IMR-90 (cell line): Measurements from ENCODE around the gene PCSK2. TPM values are rescaled to one million over a fixed set of nuclear protein-coding genes. Genes with fewer than 3 reads are reported as not detected.

Experiments
- ATAC-seq: fragments of 200-7000 bp; cut with Tn5 transposase; 2 replicates; pipeline ENCODE4 v1.9.1; 2020; ENCODE audit warnings: low read depth, mild to moderate bottlenecking, moderate library complexity
- BruUV-seq: library from RNA; stranded (reverse); fragments of 400-500 nt; replicated peaks from 2 replicates; lab custom pipeline; 2021; lab: Mats Ljungman, UMichigan
- CTCF ChIA-PET: fragments of 300-600 bp; formaldehyde crosslinking; extraction: SDS; loops from one replicate; lab custom pipeline; 2021; ENCODE audit warnings: antibody characterized with exemption; lab: Yijun Ruan, JAX
- POLR2A ChIA-PET: fragments of 300-600 bp; sonication (Branson Sonifier 250); formaldehyde crosslinking; loops from one replicate; lab custom pipeline; 2022; ENCODE audit warnings: antibody characterized with exemption; ENCODE audit not compliant: unreplicated experiment; lab: Charles Lee
- DNase-seq: peaks from one replicate; pipeline ENCODE4 v3.0.0; 2013
- H2AFZ ChIP-seq: replicated peaks from 2 replicates; pipeline ENCODE3; 2013; ENCODE audit warnings: low read length, mild to moderate bottlenecking; ENCODE audit not compliant: poor library complexity
- H2AK5ac ChIP-seq: 2 replicates; pipeline ENCODE4 v1.6.1; 2013; ENCODE audit warnings: low read depth, low read length, inconsistent platforms
- H2AK9ac ChIP-seq: replicated peaks from 2 replicates; pipeline ENCODE3; 2013; ENCODE audit warnings: mild to moderate bottlenecking, low read depth, low read length, moderate library complexity; ENCODE audit not compliant: poor library complexity
- H2BK120ac ChIP-seq: 2 replicates; pipeline ENCODE4 v1.6.1; 2013; ENCODE audit warnings: low read depth, low read length, inconsistent platforms
- H2BK15ac ChIP-seq: 3 replicates; pipeline ENCODE4 v1.6.1; 2013; ENCODE audit warnings: low read depth, low read length, inconsistent platforms
- H2BK20ac ChIP-seq: 2 replicates; pipeline ENCODE4 v1.6.1; 2013; ENCODE audit warnings: low read depth, mild to moderate bottlenecking, inconsistent platforms, low read length, moderate library complexity
- H2BK5ac ChIP-seq: 2 replicates; pipeline ENCODE4 v1.6.1; 2013; ENCODE audit warnings: mild to moderate bottlenecking, low read depth, low read length, inconsistent platforms; ENCODE audit not compliant: poor library complexity, severe bottlenecking
- H3K14ac ChIP-seq: replicated peaks from 2 replicates; pipeline ENCODE4 v1.6.1; 2013; ENCODE audit warnings: low read depth, low read length, inconsistent platforms
- H3K18ac ChIP-seq: 2 replicates; pipeline ENCODE4 v1.6.1; 2013; ENCODE audit warnings: low read depth, low read length, control low read depth
- H3K23ac ChIP-seq: 2 replicates; pipeline ENCODE4 v1.6.1; 2013; ENCODE audit warnings: low read depth, low read length, inconsistent platforms
- H3K27ac ChIP-seq: 2 replicates; pipeline ENCODE4 v1.5.1; 2013; ENCODE audit warnings: mild to moderate bottlenecking, control low read depth, low read length; ENCODE audit not compliant: insufficient read depth
- H3K27me3 ChIP-seq: 2 replicates; pipeline ENCODE4 v1.6.1; 2013; ENCODE audit warnings: low read length; ENCODE audit not compliant: control insufficient read depth, insufficient read depth
- H3K36me3 ChIP-seq: 2 replicates; pipeline ENCODE4 v1.6.1; 2013; ENCODE audit warnings: low read length, mixed read lengths; ENCODE audit not compliant: control insufficient read depth, insufficient read depth
- H3K4ac ChIP-seq: 2 replicates; pipeline ENCODE4 v1.6.1; 2013; ENCODE audit warnings: low read depth, low read length, inconsistent platforms
- H3K4me1 ChIP-seq: 2 replicates; pipeline ENCODE4 v1.6.1; 2013; ENCODE audit warnings: low read length, mixed read lengths; ENCODE audit not compliant: control insufficient read depth, insufficient read depth
- H3K4me2 ChIP-seq: 2 replicates; pipeline ENCODE4 v1.6.1; 2013; ENCODE audit warnings: low read depth, mild to moderate bottlenecking, control low read depth, low read length, moderate library complexity
- H3K4me3 ChIP-seq: 2 replicates; pipeline ENCODE4 v1.5.1; 2013; ENCODE audit warnings: low read depth, mild to moderate bottlenecking, control low read depth, low read length, moderate library complexity; ENCODE audit not compliant: insufficient read depth
- H3K56ac ChIP-seq: 2 replicates; pipeline ENCODE4 v1.6.1; 2013; ENCODE audit warnings: low read length, inconsistent platforms; ENCODE audit not compliant: insufficient read depth; ENCODE audit errors: extremely low read depth
- H3K79me1 ChIP-seq, 2 experiments: 2 replicates each; pipeline ENCODE4 v1.6.1; 2013; ENCODE audit warnings: low read length in 2 of 2, inconsistent platforms in 1 of 2, low read depth in 1 of 2
- H3K9ac ChIP-seq: 2 replicates; pipeline ENCODE4 v1.6.1; 2013; ENCODE audit warnings: low read depth, low read length, control low read depth
- H3K9me1 ChIP-seq: 2 replicates; pipeline ENCODE4 v1.6.1; 2013; ENCODE audit warnings: low read length, inconsistent platforms; ENCODE audit not compliant: insufficient read depth
- H3K9me3 ChIP-seq: 2 replicates; pipeline ENCODE4 v1.6.1; 2013; ENCODE audit warnings: low read length; ENCODE audit not compliant: control insufficient read depth, insufficient read depth
- H4K20me1 ChIP-seq: 2 replicates; pipeline ENCODE4 v1.6.1; 2013; ENCODE audit warnings: low read length, inconsistent platforms; ENCODE audit not compliant: insufficient read depth
- H4K5ac ChIP-seq: 2 replicates; pipeline ENCODE4 v1.6.1; 2013; ENCODE audit warnings: mild to moderate bottlenecking, low read depth, low read length, control low read depth
- H4K8ac ChIP-seq, 2 experiments: 2 replicates each; pipeline ENCODE4 v1.6.1; 2013; ENCODE audit warnings: low read depth in 2 of 2, low read length in 2 of 2, control low read depth in 1 of 2, inconsistent platforms in 1 of 2
- H4K91ac ChIP-seq: 2 replicates; pipeline ENCODE4 v1.6.1; 2013; ENCODE audit warnings: low read depth, low read length, inconsistent platforms; ENCODE audit not compliant: insufficient read depth
- ELK1 ChIP-seq: fragments of 150-350 bp; IDR thresholded peaks from 2 replicates; pipeline ENCODE4 v1.6.1; 2016; ENCODE audit warnings: low read depth, mild to moderate bottlenecking, low read length, moderate library complexity, borderline replicate concordance
- MXI1 ChIP-seq: IDR thresholded peaks from 2 replicates; pipeline ENCODE4 v1.6.1; 2012; ENCODE audit warnings: low read depth, mild to moderate bottlenecking, low read length, moderate library complexity, borderline replicate concordance
- POLR2A ChIP-seq: IDR thresholded peaks from 2 replicates; pipeline ENCODE4 v1.6.1; 2012; ENCODE audit warnings: mild to moderate bottlenecking, low read depth, low read length
- SMC3 ChIP-seq: fragments of 150-350 bp; IDR thresholded peaks from 2 replicates; pipeline ENCODE4 v1.6.1; 2016; ENCODE audit warnings: low read depth, mild to moderate bottlenecking, antibody characterized with exemption, low read length, moderate library complexity
- WGBS, 2 experiments: methylation state at CpG; one replicate each; pipeline versions ENCODE4 v1.1.5 to v1.1.7; 2013; ENCODE audit warnings: missing lambda C conversion rate in 2 of 2; ENCODE audit not compliant: insufficient read length in 1 of 2; ENCODE audit errors: extremely low coverage in 2 of 2; 5-methylcytosine and 5-hydroxymethylcytosine counted together
- dilution Hi-C: fragments of 300-500 bp; cut with HindIII; formaldehyde crosslinking; loops from one replicate; pipeline ENCODE4 v1.14.3; 2018; ENCODE audit warnings: low sequenced_read_pairs; ENCODE audit not compliant: unreplicated experiment
- in situ Hi-C: fragments of 300-500 bp; cut with MboI; formaldehyde crosslinking; loops from 3 replicates; pipeline ENCODE4 v1.14.3; 2019; ENCODE audit warnings: low sequenced_read_pairs, inconsistent platforms, mixed read lengths
- intact Hi-C: fragments of 100-400 bp; cut with micrococcal nuclease; formaldehyde crosslinking; loops from 2 replicates; pipeline ENCODE4 v1.10.0; 2022
- polyA plus RNA-seq, 3 experiments: library from polyadenylated mRNA; depleted of rRNA; stranded (reverse); fragments of >200 nt; gene quantifications; 2 replicates each; pipeline ENCODE4 v1.2.3, GENCODE V29; 2012; ENCODE audit warnings: low replicate concordance in 1 of 3
- total RNA-seq: library from RNA; depleted of rRNA; stranded (reverse); fragments of >200 nt; gene quantifications from 2 replicates; pipeline ENCODE4 v1.2.3, GENCODE V29; 2012

Gene PCSK2
- total and polyA plus RNA-seq, 2 of the 4 experiments (the other 2 are of a cell fraction): not detected

DNA sequence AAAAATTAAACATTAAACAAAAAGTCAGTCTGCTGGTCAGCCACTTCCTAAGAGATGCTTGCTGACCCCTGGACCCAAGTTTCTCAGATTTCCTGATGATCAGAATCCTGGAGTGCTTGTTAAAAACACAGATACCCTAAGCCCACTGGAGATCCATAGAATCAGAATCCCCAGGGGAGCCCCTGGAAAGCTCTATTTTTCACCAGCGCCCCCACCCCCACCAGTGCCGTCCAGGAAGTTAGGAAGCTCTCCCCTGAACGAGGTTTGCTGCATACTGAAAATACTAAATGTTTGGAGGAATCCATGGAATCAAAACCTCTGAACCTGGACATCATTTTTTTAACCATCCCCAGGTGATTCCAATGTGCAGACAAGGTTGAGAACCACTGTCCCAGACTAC, 235.1 kb downstream of the PCSK2 start:
- intact Hi-C loops: no loop called here

More for the DNA sequence above, 235.1 kb downstream of the PCSK2 start:
- Histone ChIP-seq H3K9me3 (no peaks in the 10 kb centered on the region), H3K36me3 (no peaks in the 10 kb centered on the region), H3K27ac (no peak overlapping the region), H4K8ac (no peak overlapping the region), H3K23ac (no peak overlapping the region), H3K79me1 (no peaks in the 10 kb centered on the region), H3K18ac (no peak overlapping the region), H2AK5ac (no peak overlapping the region), H4K91ac (no peak overlapping the region), H3K4me1 (no peaks in the 10 kb centered on the region), H2AK9ac (no peak overlapping the region), H4K5ac (no peak overlapping the region), H2BK20ac (no peak overlapping the region), H3K27me3 (peaks cover 4% of the 10 kb centered on the region; the same call in 1 of the 2 replicates), H2BK120ac (no peak overlapping the region), H2BK15ac (no peak overlapping the region), H3K4me3 (no peak overlapping the region), H3K4ac (no peak overlapping the region), H2BK5ac (no peak overlapping the region), H4K20me1 (no peaks in the 10 kb centered on the region), H3K9me1 (no peaks in the 10 kb centered on the region), H3K9ac (no peak overlapping the region), H3K14ac (no peak overlapping the region), H2AFZ (no peak overlapping the region), H3K4me2 (no peak overlapping the region), H3K56ac (no peak overlapping the region)
- no TSS peak for BruUV-seq
- DNase-seq (no peak), ATAC-seq (no peak)
- POLR2A ChIA-PET: no interaction called here
- CTCF ChIA-PET: no interaction called here
- WGBS, 2 experiments: no CpG with 5 or more reads among the region's 3 CpGs
- in situ Hi-C loops (no loop called here), dilution Hi-C loops (no loop called here)
- TF ChIP-seq POLR2A (no peak), MXI1 (no peak), ELK1 (no peak), SMC3 (no peak)
